HEK293 (cell line): ENCODE results near the gene SMC5.

Experiments used
- CTCF ChIP-seq: fragments of 450-650 bp; formaldehyde crosslinking; IDR thresholded peaks from 2 replicates; pipeline ENCODE4 v1.5.1; 2016; ENCODE audit warnings: missing biosample characterization, missing genetic modification characterization
- REST ChIP-seq: fragments of 450-650 bp; formaldehyde crosslinking; IDR thresholded peaks from 2 replicates; pipeline ENCODE4 v1.5.1; 2016; ENCODE audit warnings: missing biosample characterization, missing genetic modification characterization
- ZNF280C ChIP-seq: fragments of 450-650 bp; formaldehyde crosslinking; IDR thresholded peaks from 2 replicates; pipeline ENCODE4 v1.5.1; 2016; ENCODE audit warnings: missing biosample characterization, missing genetic modification characterization
- ZNF423 ChIP-seq: fragments of 450-650 bp; formaldehyde crosslinking; IDR thresholded peaks from 2 replicates; pipeline ENCODE4 v1.5.1; 2016; ENCODE audit warnings: missing biosample characterization, missing genetic modification characterization

- TF ChIP-seq ZNF423 (no peak), ZNF280C (tag by site-specific recombination) (no peak), CTCF (tag by site-specific recombination) (no peak), REST (tag by site-specific recombination) (no peak)
Measured at GRCh38 chr9:70228118-70228517, 30.7 kb upstream of the SMC5 start.
